HCT116 (cell line): ENCODE data around the gene GSN. TPM values are rescaled to one million over a fixed set of nuclear protein-coding genes. Genes with fewer than 3 reads are reported as not detected.

Experiments used
- ATAC-seq: fragments of 200-7000 bp; cut with Tn5 transposase; 2 replicates; pipeline ENCODE4 v1.9.1; 2020; ENCODE audit warnings: mild to moderate bottlenecking, moderate library complexity
- BruUV-seq: library from RNA; stranded (reverse); fragments of 400-500 nt; replicated peaks from 2 replicates; lab custom pipeline; 2021; lab: Mats Ljungman, UMichigan
- CTCF ChIA-PET: fragments of 300-600 bp; sonication (Branson Sonifier 250); formaldehyde crosslinking; loops from one replicate; lab custom pipeline; 2021; ENCODE audit warnings: antibody characterized with exemption; lab: Charles Lee
- POLR2A ChIA-PET: fragments of 300-600, 350-600 bp; sonication (Branson Sonifier 250); formaldehyde crosslinking; loops from one replicate; lab custom pipeline; 2021; ENCODE audit warnings: antibody characterized with exemption; lab: Charles Lee
- RAD21 ChIA-PET, 2 experiments: fragments of 300-600 bp; sonication (Branson Sonifier 250); formaldehyde crosslinking; loops; one replicate each; lab custom pipeline; 2023; ENCODE audit warnings: low total read pairs in 2 of 2; ENCODE audit not compliant: uncharacterized antibody in 2 of 2, unreplicated experiment in 2 of 2, low non-redundant PET in 1 of 2; lab: Charles Lee
- DNase-seq: peaks from one replicate; pipeline ENCODE4 v3.0.0-alpha.2; 2010; ENCODE audit warnings: low read depth, low spot score
- H2AFZ ChIP-seq: fragments of 200-600 bp; shearing (Covaris generic), sonication (generic); 2 replicates; pipeline ENCODE4 v1.6.1; 2017; ENCODE audit warnings: low read depth, mixed run types, mixed read lengths, antibody characterized with exemption, low read length; ENCODE audit not compliant: poor library complexity, severe bottlenecking
- H3K27ac ChIP-seq: 2 replicates; pipeline ENCODE4 v1.5.1; 2012; ENCODE audit warnings: low read depth, low read length
- H3K27me3 ChIP-seq: fragments of 200-600 bp; sonication (generic); 2 replicates; pipeline ENCODE4 v1.6.1; 2016; ENCODE audit warnings: mixed run types, low read length, mixed read lengths; ENCODE audit not compliant: insufficient read depth
- H3K36me3 ChIP-seq, 2 experiments: fragments of 200-500 bp in 1 of 2; fragments of 200-600 bp in 1 of 2; sonication (Bioruptor generic) in 1 of 2; sonication (generic) in 1 of 2; 2 replicates each; pipeline versions ENCODE4 v1.5.1 to v1.6.1; 2014 to 2016; ENCODE audit warnings: low read length in 2 of 2, inconsistent platforms in 1 of 2, mixed read lengths in 1 of 2, mixed run types in 1 of 2; ENCODE audit not compliant: insufficient read depth in 2 of 2, control insufficient read depth in 1 of 2
- H3K4me1 ChIP-seq, 2 experiments: fragments of 200-600 bp in 1 of 2; sonication (generic) in 1 of 2; 2 replicates each; pipeline versions ENCODE4 v1.5.1 to v1.6.1; 2012 to 2017; ENCODE audit warnings: low read length in 2 of 2, inconsistent platforms in 1 of 2, mild to moderate bottlenecking in 1 of 2, mixed read lengths in 1 of 2, mixed run types in 1 of 2, moderate library complexity in 1 of 2; ENCODE audit not compliant: insufficient read depth in 2 of 2, control insufficient read depth in 1 of 2
- H3K4me2 ChIP-seq: fragments of 200-600 bp; sonication (generic); 2 replicates; pipeline ENCODE4 v1.6.1; 2017; ENCODE audit warnings: mixed run types, low read length, mixed read lengths
- H3K4me3 ChIP-seq, 2 experiments: fragments of 200-600 bp in 1 of 2; sonication (generic) in 1 of 2; replicated peaks in 1 of 2; 2 replicates each; pipeline ENCODE4 v1.5.1; 2011 to 2016; ENCODE audit warnings: low read length in 2 of 2, control low read depth in 1 of 2, low read depth in 1 of 2, mild to moderate bottlenecking in 1 of 2, mixed read lengths in 1 of 2, mixed run types in 1 of 2
- H3K79me2 ChIP-seq: fragments of 200-600 bp; sonication (generic); 2 replicates; pipeline ENCODE4 v1.6.1; 2017; ENCODE audit warnings: mild to moderate bottlenecking, mixed run types, low read length, moderate library complexity, mixed read lengths; ENCODE audit not compliant: insufficient read depth
- H3K9ac ChIP-seq: fragments of 200-600 bp; sonication (generic); 2 replicates; pipeline ENCODE4 v1.6.1; 2016; ENCODE audit warnings: low read length, mixed read lengths
- H3K9me2 ChIP-seq: fragments of 200-600 bp; sonication (generic), shearing (Covaris generic); 2 replicates; pipeline ENCODE4 v1.6.1; 2017; ENCODE audit warnings: mixed run types, mild to moderate bottlenecking, moderate library complexity; ENCODE audit not compliant: insufficient read depth
- H3K9me3 ChIP-seq, 2 experiments: fragments of 200-500 bp in 1 of 2; fragments of 200-600 bp in 1 of 2; sonication (Bioruptor generic) in 1 of 2; sonication (generic) in 1 of 2; 2 replicates each; pipeline ENCODE4 v1.6.1; 2014 to 2017; ENCODE audit warnings: low read length in 2 of 2, mixed read lengths in 2 of 2, inconsistent platforms in 1 of 2, low read depth in 1 of 2, mild to moderate bottlenecking in 1 of 2, mixed run types in 1 of 2, moderate library complexity in 1 of 2; ENCODE audit not compliant: control insufficient read depth in 1 of 2, insufficient read depth in 1 of 2
- H4K20me1 ChIP-seq: fragments of 200-600 bp; sonication (generic), shearing (Covaris generic); 2 replicates; pipeline ENCODE4 v1.6.1; 2017; ENCODE audit warnings: mixed run types, mild to moderate bottlenecking, moderate library complexity; ENCODE audit not compliant: insufficient read depth
- CEBPB ChIP-seq: IDR thresholded peaks from 2 replicates; pipeline ENCODE4 v1.6.1; 2012; ENCODE audit warnings: low read depth
- EGR1 ChIP-seq: IDR thresholded peaks from 2 replicates; pipeline ENCODE4 v1.6.1; 2012; ENCODE audit warnings: low read depth
- EZH2phosphoT487 ChIP-seq: fragments of 200-600 bp; IDR thresholded peaks from 2 replicates; pipeline ENCODE4 v1.6.1; 2018; ENCODE audit warnings: antibody characterized with exemption, borderline replicate concordance
- JUND ChIP-seq: IDR thresholded peaks from 2 replicates; pipeline ENCODE4 v1.6.1; 2012
- MAX ChIP-seq: IDR thresholded peaks from 2 replicates; pipeline ENCODE4 v1.6.1; 2012
- POLR2AphosphoS5 ChIP-seq: IDR thresholded peaks from 2 replicates; pipeline ENCODE4 v1.6.1; 2011; ENCODE audit warnings: mild to moderate bottlenecking, low read depth, low read length, moderate library complexity
- SIN3A ChIP-seq: IDR thresholded peaks from 2 replicates; pipeline ENCODE4 v1.6.1; 2012; ENCODE audit warnings: low read depth
- SP1 ChIP-seq: IDR thresholded peaks from 2 replicates; pipeline ENCODE4 v1.6.1; 2012; ENCODE audit warnings: low read depth
- ZNF274 ChIP-seq: fragments of 200-500 bp; sonication (Bioruptor generic); IDR thresholded peaks from 2 replicates; pipeline ENCODE4 v1.6.1; 2014; ENCODE audit warnings: mild to moderate bottlenecking, low read depth, low read length, inconsistent platforms
- intact Hi-C: fragments of 100-400 bp; cut with micrococcal nuclease; formaldehyde crosslinking; loops from 2 replicates; pipeline ENCODE4 v1.10.0; 2022
- total RNA-seq: library from RNA; stranded (reverse); gene quantifications from one replicate; pipeline ENCODE4 v1.2.1, GENCODE V29; 2021; ENCODE audit not compliant: unreplicated experiment
- TF ChIP-seq, protein P1 (sequence below): IDR thresholded peaks from 2 replicates; pipeline ENCODE4 v1.6.1; 2012

The GSN gene
- total RNA-seq, 1 experiment from 2014 or later: 71.3 TPM

DNA sequence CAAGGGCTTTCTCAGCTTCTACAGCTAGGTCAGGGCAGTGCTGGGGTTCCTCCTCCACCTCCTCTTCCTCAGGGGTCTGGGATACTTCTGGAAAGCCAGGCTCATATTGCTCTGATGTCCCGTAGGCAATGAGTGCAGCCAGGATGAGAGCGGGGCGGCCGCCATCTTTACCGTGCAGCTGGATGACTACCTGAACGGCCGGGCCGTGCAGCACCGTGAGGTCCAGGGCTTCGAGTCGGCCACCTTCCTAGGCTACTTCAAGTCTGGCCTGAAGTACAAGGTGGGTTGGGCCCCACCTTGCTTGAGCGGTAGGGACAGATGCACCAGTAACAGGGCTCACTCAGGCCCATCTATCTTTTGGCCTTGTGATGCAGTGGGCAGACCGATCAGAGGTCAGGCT lies 34.8 kb downstream of the GSN start:
- Histone ChIP-seq H2AFZ (no peak overlapping the region), H3K79me2 (no peaks in the 10 kb centered on the region), H3K27ac (no peak overlapping the region), H3K9me3 (no peaks in the 10 kb centered on the region), H3K4me2 (no peak overlapping the region), H4K20me1 (no peaks in the 10 kb centered on the region), H3K27me3 (no peaks in the 10 kb centered on the region), H3K4me3 (no peak overlapping the region), H3K9me2 (no peaks in the 10 kb centered on the region), H3K9ac (no peak overlapping the region), H3K36me3 (no peaks in the 10 kb centered on the region), H3K4me1 (peaks cover 15 to 34% of the 10 kb centered on the region in 2 experiments; a peak in 3 of 4 replicates)
- ChIA-PET RAD21 (no interaction called here), POLR2A (no interaction called here), CTCF (no interaction called here)
- DNase-seq (no peak), ATAC-seq (no peak)
- no TSS peak for BruUV-seq
- intact Hi-C loops: no loop called here
- TF ChIP-seq CEBPB (no peak), EGR1 (no peak), ZNF274 (no peak), JUND (no peak), SP1 (no peak), EZH2phosphoT487 (no peak), MAX (no peak), SIN3A (no peak), POLR2AphosphoS5 (no peak)
- TF ChIP-seq, protein P1, sequence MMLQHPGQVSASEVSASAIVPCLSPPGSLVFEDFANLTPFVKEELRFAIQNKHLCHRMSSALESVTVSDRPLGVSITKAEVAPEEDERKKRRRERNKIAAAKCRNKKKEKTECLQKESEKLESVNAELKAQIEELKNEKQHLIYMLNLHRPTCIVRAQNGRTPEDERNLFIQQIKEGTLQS: no peak
- TF ChIP-seq, all 23 proteins: peak for 0
